Fibroblast of pulmonary artery (primary cell): ENCODE results near the gene C1QTNF3.

Source experiments
- DNase-seq: peaks from one replicate; pipeline ENCODE4 v3.0.0-alpha.2; 2010; ENCODE audit warnings: low read depth
- H3K4me3 ChIP-seq: replicated peaks from 2 replicates; pipeline ENCODE4 v1.5.1; 2011; ENCODE audit warnings: low read depth, mild to moderate bottlenecking, control low read depth, low read length, moderate library complexity
- CTCF ChIP-seq: IDR thresholded peaks from 2 replicates; pipeline ENCODE4 v1.5.1; 2011; ENCODE audit warnings: mild to moderate bottlenecking, control low read depth, low read length, inconsistent platforms; ENCODE audit errors: missing control alignments

Gene C1QTNF3

GRCh38 chr5:34003941-34004340 is 39.1 kb downstream of the C1QTNF3 start:
- no peak for TF ChIP-seq CTCF
- no peak overlapping the region for H3K4me3 ChIP-seq
- no peak for DNase-seq

GRCh38 chr5:34002629-34003328 is 40.2 kb downstream of the C1QTNF3 start:
- TF ChIP-seq CTCF, result no peak
- DNase-seq, result peak; percentile 54
- H3K4me3 ChIP-seq, result no peak overlapping the region

GRCh38 chr5:34001241-34001841 is 41.7 kb downstream of the C1QTNF3 start:
- H3K4me3 ChIP-seq, result no peak overlapping the region
- no peak for TF ChIP-seq CTCF
- peak; percentile 11 for DNase-seq

- no peak for TF ChIP-seq CTCF
- DNase-seq, result no peak
- no peak overlapping the region for H3K4me3 ChIP-seq
Measured at GRCh38 chr5:33999978-34000377, 43.0 kb downstream of the C1QTNF3 start.

GRCh38 chr5:33997331-33997983 is 45.6 kb downstream of the C1QTNF3 start:
- DNase-seq, result peak; percentile 90
- TF ChIP-seq CTCF, result peak; percentile 73
- H3K4me3 ChIP-seq, result no peak overlapping the region

- no peak overlapping the region for H3K4me3 ChIP-seq
- no peak for TF ChIP-seq CTCF
- no peak for DNase-seq
Measured at GRCh38 chr5:33995865-33996264, 47.1 kb downstream of the C1QTNF3 start.
